Ascending aorta (tissue), 2 donors: ENCODE results near the gene CASP7. TPM values are rescaled to one million over a fixed set of nuclear protein-coding genes. Genes with fewer than 3 reads are reported as not detected.

Experiments used
- DNase-seq, 2 donors: peaks; one replicate each; pipeline ENCODE4 v3.0.0-alpha.2; 2019; ENCODE audit warnings: low spot score in 2 of 2
- H3K27ac ChIP-seq, 2 donors: fragments of 200-600 bp; sonication (generic); one replicate each; pipeline ENCODE4 v1.5.1; 2016 to 2017; ENCODE audit warnings: mild to moderate bottlenecking in 1 of 2
- H3K27me3 ChIP-seq: fragments of 200-600 bp; sonication (generic); one replicate; pipeline ENCODE4 v1.5.1; 2017
- H3K36me3 ChIP-seq, 2 donors: fragments of 200-600 bp; sonication (generic); one replicate each; pipeline ENCODE4 v1.5.1; 2016
- H3K4me1 ChIP-seq, 2 donors: fragments of 200-600 bp; sonication (generic); one replicate each; pipeline ENCODE4 v1.5.1; 2016 to 2017; ENCODE audit warnings: mild to moderate bottlenecking in 1 of 2
- H3K4me3 ChIP-seq, 2 donors: fragments of 200-600 bp; sonication (generic); one replicate each; pipeline ENCODE4 v1.5.1; 2016 to 2017; ENCODE audit warnings: mild to moderate bottlenecking in 1 of 2
- H3K9me3 ChIP-seq, 2 donors: fragments of 200-600 bp; sonication (generic); one replicate each; pipeline ENCODE4 v1.5.1; 2016
- intact Hi-C: fragments of 100-400 bp; cut with DNase I; formaldehyde crosslinking; loops from one replicate; pipeline ENCODE4 v1.15.1; 2023
- total RNA-seq: library from RNA; depleted of rRNA; stranded (reverse); fragments of >200 nt; gene quantifications from one replicate; pipeline ENCODE4 v1.1.0, GENCODE V29; 2016
- TF ChIP-seq, protein P1 (sequence below), 3 experiments: fragments of 200-600 bp in 2 of 3; fragments of 450-650 bp in 1 of 3; sonication (generic) in 2 of 3; IDR thresholded peaks; one replicate each; pipeline ENCODE4 v1.5.1; 2016 to 2019; ENCODE audit warnings: antibody characterized with exemption in 3 of 3, mild to moderate bottlenecking in 1 of 3, moderate library complexity in 1 of 3

The CASP7 gene
- total RNA-seq, 1 donor from 2014 or later, result 27.2 TPM

DNA sequence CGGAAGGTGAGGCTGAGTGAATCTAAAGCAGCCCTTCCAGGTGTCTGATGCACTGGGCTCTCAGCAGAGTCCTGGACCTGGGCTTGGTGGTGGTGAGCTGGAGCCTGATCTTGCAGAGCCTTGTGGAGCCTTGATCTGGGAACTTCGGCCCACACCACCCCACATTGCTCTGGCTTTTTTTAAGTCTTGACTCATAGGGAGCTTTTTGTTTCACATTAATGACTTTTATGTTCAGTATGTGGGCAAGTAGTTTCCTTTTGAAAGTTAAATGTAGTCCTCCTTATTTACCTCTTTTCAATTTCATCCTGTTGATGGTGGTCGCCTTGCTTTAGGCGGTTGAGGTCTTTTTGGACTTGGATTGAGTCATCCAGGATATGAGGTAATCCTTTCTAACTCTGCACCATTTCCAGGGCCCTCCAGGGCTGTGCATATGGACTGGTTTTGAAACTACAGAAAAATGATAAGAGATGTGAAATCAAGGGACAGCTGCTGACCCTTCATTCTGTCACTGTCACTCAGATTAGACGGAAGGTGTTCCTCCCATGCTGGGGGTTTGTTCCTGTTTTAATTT lies 12.9 kb upstream of the CASP7 start:
- Histone ChIP-seq H3K27me3 (no peaks in the 10 kb centered on the region), H3K36me3 (no peaks in the 10 kb centered on the region), H3K4me3 (no peak overlapping the region), H3K4me1 (no peaks in the 10 kb centered on the region), H3K27ac (no peak overlapping the region), H3K9me3 (no peaks in the 10 kb centered on the region)
- TF ChIP-seq, protein P1, sequence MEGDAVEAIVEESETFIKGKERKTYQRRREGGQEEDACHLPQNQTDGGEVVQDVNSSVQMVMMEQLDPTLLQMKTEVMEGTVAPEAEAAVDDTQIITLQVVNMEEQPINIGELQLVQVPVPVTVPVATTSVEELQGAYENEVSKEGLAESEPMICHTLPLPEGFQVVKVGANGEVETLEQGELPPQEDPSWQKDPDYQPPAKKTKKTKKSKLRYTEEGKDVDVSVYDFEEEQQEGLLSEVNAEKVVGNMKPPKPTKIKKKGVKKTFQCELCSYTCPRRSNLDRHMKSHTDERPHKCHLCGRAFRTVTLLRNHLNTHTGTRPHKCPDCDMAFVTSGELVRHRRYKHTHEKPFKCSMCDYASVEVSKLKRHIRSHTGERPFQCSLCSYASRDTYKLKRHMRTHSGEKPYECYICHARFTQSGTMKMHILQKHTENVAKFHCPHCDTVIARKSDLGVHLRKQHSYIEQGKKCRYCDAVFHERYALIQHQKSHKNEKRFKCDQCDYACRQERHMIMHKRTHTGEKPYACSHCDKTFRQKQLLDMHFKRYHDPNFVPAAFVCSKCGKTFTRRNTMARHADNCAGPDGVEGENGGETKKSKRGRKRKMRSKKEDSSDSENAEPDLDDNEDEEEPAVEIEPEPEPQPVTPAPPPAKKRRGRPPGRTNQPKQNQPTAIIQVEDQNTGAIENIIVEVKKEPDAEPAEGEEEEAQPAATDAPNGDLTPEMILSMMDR (IDR thresholded peaks at IDR 0.05), result no peak
- DNase-seq, result no peak
- intact Hi-C loops, result no loop called here

DNA sequence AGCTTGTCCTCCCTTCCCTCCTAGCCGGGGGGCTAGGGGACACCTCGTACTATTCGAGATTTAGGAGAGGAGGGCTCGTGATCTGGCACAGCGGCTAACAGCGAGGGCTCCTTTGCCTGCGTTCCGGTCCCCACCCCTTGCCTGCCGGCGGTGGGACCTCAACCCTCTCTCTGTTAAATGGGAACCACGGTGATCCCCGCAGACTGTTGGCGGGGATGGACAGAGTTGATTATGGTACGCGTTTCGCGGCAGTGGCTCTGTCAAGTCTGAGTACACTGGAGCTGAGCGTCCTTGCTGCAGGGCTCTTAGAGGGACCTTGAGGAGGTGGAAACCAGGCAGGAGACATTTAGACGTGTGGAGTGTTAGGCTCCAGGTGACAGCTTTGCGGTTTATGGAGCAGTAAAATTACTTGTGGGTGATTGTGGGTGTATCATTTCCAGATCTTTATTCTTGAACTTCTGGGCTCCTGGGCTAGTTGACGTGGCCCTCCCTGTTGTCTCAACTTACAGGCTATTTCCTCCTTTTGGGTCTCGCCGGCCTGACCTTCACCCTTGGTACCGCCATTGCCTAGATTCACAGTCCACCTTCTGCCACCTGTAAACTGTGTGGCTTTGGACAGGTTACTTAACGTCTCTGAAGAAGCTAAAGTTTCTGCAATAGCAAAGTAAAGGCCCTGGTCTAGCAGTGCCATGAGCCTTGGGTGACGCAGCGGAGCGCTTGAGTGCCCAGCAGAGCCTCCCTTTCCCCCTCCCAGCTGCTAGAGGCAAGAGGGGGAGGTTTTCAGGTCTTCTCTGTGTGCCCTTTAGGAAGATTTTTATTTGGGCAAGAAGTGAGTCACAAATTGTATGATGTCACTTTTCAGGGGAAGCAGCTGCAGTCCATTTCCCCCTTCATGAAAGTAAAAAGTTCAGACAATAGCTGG lies 739 bp downstream of the CASP7 start:
- Histone ChIP-seq H3K27me3 (no peaks in the 10 kb centered on the region), H3K9me3 (peaks cover 0 to 6% of the 10 kb centered on the region in 2 donors), H3K27ac (peak overlapping the region; percentile 86 to 96), H3K36me3 (no peaks in the 10 kb centered on the region), H3K4me1 (peaks cover 0 to 4% of the 10 kb centered on the region in 2 donors), H3K4me3 (peak overlapping the region; percentile 74 to 94)
- TF ChIP-seq, protein P1 (IDR thresholded peaks at IDR 0.05), result no peak
- intact Hi-C loops, result no loop called here
- DNase-seq, result peak; percentile 18 to 70

DNA sequence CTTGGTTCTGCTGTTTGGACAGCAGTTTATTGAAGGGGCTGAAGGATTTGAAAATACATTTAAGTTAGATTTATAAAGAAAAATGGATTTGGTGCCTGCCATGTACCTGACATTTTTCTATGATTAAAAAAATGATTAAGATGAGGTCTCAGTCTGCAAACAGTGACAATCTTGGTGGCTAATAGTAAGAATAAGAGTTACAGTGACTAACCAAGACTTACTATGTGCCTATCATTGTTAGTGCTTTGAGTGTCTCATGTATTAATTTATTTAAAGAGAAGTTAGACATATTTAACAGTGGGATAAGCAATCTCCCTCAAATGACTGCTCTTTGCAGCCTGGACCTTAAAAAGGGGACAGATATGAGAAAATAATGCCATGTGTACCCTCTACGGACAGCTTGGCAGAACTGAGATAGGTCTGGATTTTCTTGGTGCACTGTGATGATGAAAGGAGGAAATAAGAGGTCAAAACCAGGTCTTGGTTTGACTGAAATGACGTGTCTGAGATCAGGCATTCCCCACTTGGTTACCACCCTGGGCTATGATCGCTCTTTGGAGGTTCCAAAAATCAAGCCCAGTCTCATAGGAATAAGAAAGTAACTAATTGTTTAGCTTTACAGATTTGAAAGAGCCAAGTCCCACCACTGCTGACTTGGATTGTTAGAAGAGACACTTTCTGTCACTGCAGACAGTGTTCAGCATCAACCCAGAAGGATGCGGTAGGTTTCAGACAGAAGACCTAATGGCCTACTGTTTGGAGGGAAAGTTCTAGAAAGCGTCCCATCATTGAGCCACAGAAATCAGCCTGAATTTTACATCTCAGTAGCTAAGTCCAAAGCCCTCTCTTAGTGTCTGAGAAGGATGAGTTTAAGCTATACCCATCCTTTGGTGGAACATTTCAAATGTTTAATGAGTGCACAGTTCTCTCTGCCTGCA lies 2.1 kb downstream of the CASP7 start:
- intact Hi-C loops, result no loop called here
- H3K4me3 ChIP-seq, result no peak overlapping the region
- TF ChIP-seq, protein P1 (IDR thresholded peaks at IDR 0.05), result no peak
- peaks cover 3 to 14% of the 10 kb centered on the region in 2 donors for H3K9me3 ChIP-seq
- H3K27ac ChIP-seq, result peak overlapping the region in 1 of 2 donors; percentile 86
- H3K36me3 ChIP-seq, result no peaks in the 10 kb centered on the region
- peaks cover 0 to 4% of the 10 kb centered on the region in 2 donors for H3K4me1 ChIP-seq
- H3K27me3 ChIP-seq, result no peaks in the 10 kb centered on the region
- no peak for DNase-seq

DNA sequence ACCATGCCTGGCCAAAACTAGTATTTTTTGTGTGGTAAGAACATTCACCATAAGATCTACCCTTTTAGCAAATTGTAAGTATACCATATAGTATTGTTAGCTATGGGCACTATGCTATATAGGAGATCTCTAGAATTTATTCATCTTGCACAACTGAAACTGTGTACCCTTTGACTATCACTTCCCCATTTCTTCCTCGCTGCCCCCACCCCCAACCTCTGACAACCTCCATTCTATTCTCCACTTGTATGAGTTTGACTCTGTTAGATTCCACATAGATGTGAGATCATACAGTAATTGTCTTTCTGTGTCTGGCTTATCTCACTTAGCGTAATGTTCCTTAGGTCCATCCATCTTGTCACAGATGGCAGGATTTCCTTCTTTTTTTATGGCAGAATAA lies 3.6 kb downstream of the CASP7 start:
- intact Hi-C loops, result no loop called here
- no peak for DNase-seq
- Histone ChIP-seq H3K9me3 (peaks cover 8 to 29% of the 10 kb centered on the region in 2 donors), H3K36me3 (no peaks in the 10 kb centered on the region), H3K27me3 (no peaks in the 10 kb centered on the region), H3K4me1 (peaks cover 0 to 4% of the 10 kb centered on the region in 2 donors), H3K4me3 (no peak overlapping the region), H3K27ac (no peak overlapping the region)
- TF ChIP-seq, protein P1 (IDR thresholded peaks at IDR 0.05), result no peak

DNA sequence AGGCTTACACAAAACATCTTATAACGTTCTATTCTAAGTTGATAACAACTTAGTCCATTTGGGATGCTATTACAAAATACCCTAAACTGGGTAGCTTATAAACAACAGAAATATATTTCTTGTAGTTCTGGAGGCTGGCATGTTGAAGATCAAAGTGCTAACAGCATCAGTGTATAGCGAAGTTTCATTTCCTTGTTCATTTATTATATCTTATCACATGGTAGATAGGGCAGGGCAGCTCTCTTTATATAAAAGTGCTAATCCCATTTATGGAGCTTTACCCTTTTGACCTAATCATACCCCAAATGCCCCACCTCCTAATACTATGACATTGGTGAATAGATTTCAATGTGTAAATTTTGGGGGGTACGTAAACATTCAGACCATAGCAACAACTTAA lies 6.3 kb downstream of the CASP7 start:
- Histone ChIP-seq H3K27ac (no peak overlapping the region), H3K9me3 (peaks cover 13 to 43% of the 10 kb centered on the region in 2 donors), H3K4me3 (no peak overlapping the region), H3K27me3 (no peaks in the 10 kb centered on the region), H3K4me1 (peaks cover 0 to 3% of the 10 kb centered on the region in 2 donors), H3K36me3 (no peaks in the 10 kb centered on the region)
- intact Hi-C loops, result no loop called here
- TF ChIP-seq, protein P1 (IDR thresholded peaks at IDR 0.05), result no peak
- no peak for DNase-seq
